GM18508 (cell line): ENCODE measurements around the gene CEP112.

ENCODE experiments used
- ATAC-seq: cut with Tn5 transposase; IDR thresholded peaks from one replicate; pipeline ENCODE4 v1.9.1; 2021; ENCODE audit warnings: moderate number of reproducible peaks; ENCODE audit not compliant: insufficient read depth, unreplicated experiment

CEP112 gene

GRCh38 chr17:65900216-65900615 is 291.7 kb downstream of the CEP112 start:
- ATAC-seq = no peak

DNA sequence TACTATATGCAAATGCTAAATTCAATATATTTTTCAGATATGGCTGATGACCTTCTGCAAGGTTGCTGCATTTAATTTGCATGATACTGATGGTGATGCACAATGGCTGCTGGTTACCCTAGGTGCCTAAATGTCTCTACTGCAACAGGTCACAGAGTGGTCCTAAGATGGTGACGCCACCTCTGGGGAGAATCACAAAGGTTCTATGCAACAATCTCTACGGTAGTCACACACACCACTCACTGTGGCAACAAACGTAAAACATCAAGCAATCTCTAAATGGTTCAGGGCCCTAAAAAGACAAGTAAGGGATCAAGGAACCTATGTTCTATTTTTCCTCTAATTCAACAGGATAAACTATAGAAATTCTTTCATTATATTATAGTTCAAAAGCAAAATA is 293.3 kb downstream of the CEP112 start:
- ATAC-seq = no peak

- no peak for ATAC-seq
Observed at GRCh38 chr17:65896889-65897288, 295.0 kb downstream of the CEP112 start.

- no peak for ATAC-seq
Observed at GRCh38 chr17:65895969-65896368, 296.0 kb downstream of the CEP112 start.

DNA sequence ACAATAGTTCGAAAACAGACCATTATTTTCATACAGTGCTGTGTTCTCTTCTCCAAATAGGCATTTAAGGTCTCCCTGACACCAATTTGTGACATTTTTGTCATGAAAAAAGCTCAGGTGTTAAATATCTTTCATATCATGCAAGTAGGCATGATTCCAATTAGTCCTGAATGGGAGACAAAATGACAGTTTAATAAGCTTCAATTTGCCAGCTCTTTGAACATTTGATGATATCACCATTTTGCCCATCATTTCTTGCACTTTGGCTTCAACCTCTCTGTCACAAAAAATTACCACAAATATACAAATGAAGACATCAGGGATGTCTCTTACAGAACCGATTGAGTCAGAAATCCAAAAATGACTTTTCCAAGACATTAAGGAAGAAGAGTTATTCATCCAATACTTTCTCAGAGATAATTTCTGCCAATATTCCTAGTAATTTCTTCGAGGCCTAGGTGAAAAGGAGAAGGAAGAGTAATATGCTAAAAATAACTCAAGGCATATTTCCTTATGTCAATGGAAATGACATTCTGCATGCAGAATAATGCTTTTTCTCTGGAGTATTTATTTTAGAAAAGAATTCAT is 298.1 kb downstream of the CEP112 start:
- ATAC-seq = no peak

- no peak for ATAC-seq
Observed at GRCh38 chr17:65892912-65893377, 299.0 kb downstream of the CEP112 start.

DNA sequence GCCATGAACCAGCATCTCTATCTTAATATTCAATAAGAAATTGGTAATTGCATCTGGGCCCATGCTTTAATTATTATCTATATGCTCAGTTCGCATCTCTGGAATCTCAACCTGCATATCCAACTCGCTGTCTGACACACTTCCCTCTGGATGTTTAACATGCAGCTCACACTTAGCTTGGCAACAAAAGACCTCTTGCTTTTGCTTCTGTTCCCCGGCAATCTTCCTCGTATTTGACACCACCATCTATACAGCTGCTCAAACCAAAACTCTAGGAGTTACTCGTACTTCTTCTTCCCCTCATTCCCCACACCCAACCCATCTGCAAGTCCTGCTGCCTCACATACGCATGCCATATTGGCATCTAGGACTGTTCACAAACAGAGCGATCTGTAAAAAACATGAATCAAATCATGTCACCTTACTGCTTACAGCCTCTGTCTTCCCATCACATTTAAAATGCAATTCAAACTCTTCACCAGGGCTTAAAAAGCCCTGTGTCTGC is 300.6 kb downstream of the CEP112 start:
- ATAC-seq = no peak

DNA sequence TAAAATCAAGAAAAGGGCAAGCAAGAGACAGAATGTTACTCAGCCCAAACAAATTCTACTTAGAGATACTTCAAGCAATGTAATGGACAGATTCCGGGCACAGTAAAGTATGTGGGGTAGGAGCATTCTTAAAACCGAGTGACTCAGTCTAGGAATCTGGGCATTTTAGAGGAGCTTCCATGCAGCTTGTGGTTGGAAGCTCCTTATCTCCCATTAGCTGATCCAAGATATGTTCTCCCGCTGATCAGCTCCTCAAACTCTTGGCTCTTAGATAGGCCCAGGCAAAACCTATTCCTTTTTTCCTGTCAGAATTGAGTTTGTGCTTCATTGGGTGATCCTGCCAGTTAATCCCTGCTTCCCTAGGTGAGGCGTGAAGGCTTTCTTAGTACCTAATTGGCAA is 303.3 kb downstream of the CEP112 start:
- no peak for ATAC-seq

- no peak for ATAC-seq
Observed at GRCh38 chr17:65886315-65887245, 305.4 kb downstream of the CEP112 start.

DNA sequence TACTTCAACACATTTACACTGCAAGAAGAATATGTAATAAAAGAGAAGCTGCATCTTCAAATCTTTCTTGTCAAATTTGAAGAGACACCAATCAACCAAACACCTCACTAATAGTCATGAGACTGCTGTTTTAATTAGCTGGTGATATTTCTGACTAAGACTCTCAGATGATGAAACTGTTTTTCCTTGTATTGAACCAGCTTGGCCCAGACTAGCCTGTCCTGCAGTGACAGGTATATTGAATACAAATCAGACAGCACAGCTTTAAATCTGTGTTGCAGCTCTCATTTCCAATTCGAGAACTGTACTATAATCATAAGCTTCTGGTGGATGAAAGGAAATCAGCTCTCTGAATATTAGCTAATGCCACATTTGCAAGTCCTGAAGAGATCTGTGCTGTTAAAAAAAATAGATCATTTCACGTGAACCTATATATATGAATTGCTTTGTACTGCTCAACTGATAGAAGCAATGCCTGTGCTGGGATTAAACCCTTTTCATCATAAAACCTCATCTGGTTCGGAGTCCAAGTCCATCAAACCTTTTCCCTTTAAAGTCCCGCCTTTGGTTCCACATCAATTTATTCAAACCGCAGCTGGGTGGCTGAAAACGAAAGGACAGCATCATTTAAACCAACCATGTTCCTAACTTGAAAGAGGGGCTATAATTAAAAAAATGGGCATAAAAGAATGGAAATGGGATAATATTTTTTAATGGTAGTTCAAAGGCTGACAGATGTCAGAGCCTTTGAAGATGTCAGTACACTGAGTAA is 306.2 kb downstream of the CEP112 start:
- no peak for ATAC-seq

- no peak for ATAC-seq
Observed at GRCh38 chr17:65876985-65877384, 314.9 kb downstream of the CEP112 start.

GRCh38 chr17:65868881-65869280 is 323.1 kb downstream of the CEP112 start:
- no peak for ATAC-seq

- no peak for ATAC-seq
Observed at GRCh38 chr17:65867014-65867413, 324.9 kb downstream of the CEP112 start.

DNA sequence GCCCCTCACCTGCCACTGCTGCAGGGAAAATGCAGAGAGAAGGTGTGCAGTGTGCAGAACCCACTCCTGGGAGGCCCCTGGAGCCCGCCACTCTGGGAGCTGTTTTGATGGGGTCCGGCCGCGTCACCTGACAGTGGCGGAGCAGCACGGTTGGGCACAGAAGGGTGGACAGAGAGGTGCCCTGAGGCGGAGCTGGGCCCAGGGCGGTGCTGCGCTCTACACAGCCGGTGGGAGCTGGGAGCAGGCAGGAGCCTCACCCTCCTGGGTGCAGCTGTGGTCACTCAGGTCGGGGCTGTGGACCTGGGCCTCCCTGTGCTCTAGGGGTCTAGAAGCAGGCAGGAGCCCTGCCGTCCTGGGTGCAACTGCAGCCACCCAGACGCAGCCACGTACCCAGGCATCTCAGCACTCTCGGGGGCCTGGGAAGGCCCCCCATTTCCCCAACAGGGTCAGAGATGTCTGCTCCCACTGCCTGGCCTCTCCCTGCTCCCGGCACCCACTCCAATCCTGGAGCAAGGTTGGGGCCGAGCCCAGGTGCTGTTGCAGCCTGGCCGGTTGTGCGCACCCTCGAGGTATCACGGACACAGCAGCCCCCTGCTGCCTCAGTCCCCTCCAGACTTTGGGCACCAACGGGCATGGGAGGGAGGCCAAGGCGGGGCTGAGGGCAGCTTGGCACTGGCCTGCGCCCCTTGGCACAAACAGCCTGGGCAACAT is 326.1 kb downstream of the CEP112 start:
- no peak for ATAC-seq

DNA sequence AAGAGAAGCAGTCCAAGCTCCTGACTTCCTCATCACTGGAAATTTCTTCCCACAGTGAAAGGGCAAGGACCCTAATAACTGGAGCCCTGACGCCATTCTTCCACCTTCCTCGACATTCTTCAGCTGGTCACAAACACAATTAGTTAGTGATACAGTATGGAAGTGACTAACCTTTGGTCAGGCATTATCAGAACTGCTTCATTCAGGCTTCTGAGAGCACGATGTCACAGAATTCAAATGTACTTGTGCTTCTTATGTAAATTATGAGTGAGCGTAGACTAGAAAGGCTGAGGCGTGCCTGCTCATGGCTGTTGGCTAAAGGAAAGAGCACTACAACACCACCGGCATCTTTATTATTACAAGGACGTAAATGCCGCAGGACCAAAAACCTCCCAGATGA is 327.5 kb downstream of the CEP112 start:
- no peak for ATAC-seq

DNA sequence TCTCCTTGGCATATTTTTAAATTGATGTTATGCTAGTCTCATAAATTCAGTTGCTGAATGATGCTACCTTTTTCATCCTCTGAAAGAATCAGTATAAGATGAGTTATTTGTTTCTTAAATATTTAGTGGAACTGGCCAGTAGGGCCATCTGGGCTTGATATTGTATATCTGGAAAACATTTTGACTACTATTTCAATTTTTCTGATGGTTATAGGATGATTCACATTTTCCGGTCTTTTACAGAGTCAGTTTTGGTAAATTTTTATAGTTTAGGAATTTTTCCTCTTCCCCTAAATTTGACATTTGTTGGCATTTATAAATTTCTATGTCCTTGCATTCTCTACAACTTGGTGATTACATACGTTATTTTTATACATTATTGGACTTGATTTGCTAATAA is 334.2 kb downstream of the CEP112 start:
- no peak for ATAC-seq

- ATAC-seq = no peak
Observed at GRCh38 chr17:65856865-65857264, 335.1 kb downstream of the CEP112 start.

GRCh38 chr17:65855675-65856074 is 336.3 kb downstream of the CEP112 start:
- ATAC-seq = no peak

DNA sequence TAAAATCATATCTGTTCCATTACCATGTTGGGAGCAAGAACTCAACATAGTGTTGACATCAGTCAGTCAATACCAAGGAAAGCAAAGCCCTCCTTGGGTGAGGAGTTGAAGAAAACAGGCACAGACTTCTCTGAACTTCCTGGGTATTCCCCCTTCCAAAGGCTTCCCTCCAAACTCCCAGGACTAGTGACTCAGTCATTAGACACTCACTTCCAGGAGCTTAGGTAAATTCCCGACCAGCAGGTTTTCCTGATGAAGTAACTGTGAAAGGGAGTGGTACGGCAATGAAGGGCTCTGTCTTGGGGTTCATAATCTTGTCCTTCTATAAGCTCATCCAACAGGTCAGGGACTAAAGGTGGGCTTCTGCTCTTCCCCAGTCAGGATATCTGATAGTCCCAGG is 336.7 kb downstream of the CEP112 start:
- ATAC-seq = no peak

GRCh38 chr17:65853816-65854215 is 338.1 kb downstream of the CEP112 start:
- ATAC-seq = no peak
